Fibroblast of lung (primary cell): ENCODE results near the gene FCMR. TPM values are rescaled to one million over a fixed set of nuclear protein-coding genes. Genes with fewer than 3 reads are reported as not detected.

Source experiments
- DNase-seq, 2 donors: peaks; one replicate each; pipeline versions ENCODE4 v3.0.0 to v3.0.0-alpha.2; 2010; ENCODE audit warnings: low read depth in 2 of 2
- H2AFZ ChIP-seq: 2 replicates; pipeline ENCODE4 v1.5.1; 2012; ENCODE audit warnings: low read length, control low read depth, inconsistent platforms
- H3K27ac ChIP-seq: 2 replicates; pipeline ENCODE4 v1.5.1; 2011; ENCODE audit warnings: low read length, control low read depth; ENCODE audit not compliant: insufficient read depth
- H3K27me3 ChIP-seq: 2 replicates; pipeline ENCODE4 v1.5.1; 2011; ENCODE audit warnings: mild to moderate bottlenecking, low read length; ENCODE audit not compliant: control insufficient read depth, insufficient read depth
- H3K36me3 ChIP-seq: 2 replicates; pipeline ENCODE4 v1.5.1; 2011; ENCODE audit warnings: low read length; ENCODE audit not compliant: control insufficient read depth, insufficient read depth
- H3K4me1 ChIP-seq: 2 replicates; pipeline ENCODE4 v1.5.1; 2011; ENCODE audit warnings: low read length; ENCODE audit not compliant: control insufficient read depth, insufficient read depth; ENCODE audit errors: extremely low read depth
- H3K4me2 ChIP-seq: 2 replicates; pipeline ENCODE4 v1.5.1; 2011; ENCODE audit warnings: low read length, control low read depth; ENCODE audit not compliant: insufficient read depth; ENCODE audit errors: extremely low read depth
- H3K4me3 ChIP-seq, 4 experiments: fragments of 200-600 bp in 1 of 4; sonication (generic) in 1 of 4; replicated peaks in 1 of 4; 2 replicates each; pipeline ENCODE4 v1.5.1; 2011 to 2016; ENCODE audit warnings: low read length in 4 of 4, low read depth in 3 of 4, mild to moderate bottlenecking in 3 of 4, control low read depth in 2 of 4, inconsistent platforms in 1 of 4, mixed read lengths in 1 of 4; ENCODE audit not compliant: insufficient read depth in 1 of 4; ENCODE audit errors: control extremely low read depth in 1 of 4
- H3K79me2 ChIP-seq: 2 replicates; pipeline ENCODE4 v1.5.1; 2012; ENCODE audit warnings: mild to moderate bottlenecking, low read length, inconsistent platforms; ENCODE audit not compliant: control insufficient read depth, insufficient read depth
- H3K9ac ChIP-seq: 2 replicates; pipeline ENCODE4 v1.5.1; 2011; ENCODE audit warnings: mild to moderate bottlenecking, low read length, control low read depth; ENCODE audit not compliant: insufficient read depth
- H3K9me3 ChIP-seq: 2 replicates; pipeline ENCODE4 v1.5.1; 2012; ENCODE audit warnings: low read depth, low read length; ENCODE audit not compliant: control insufficient read depth, insufficient read depth
- H4K20me1 ChIP-seq: 2 replicates; pipeline ENCODE4 v1.5.1; 2011; ENCODE audit warnings: low read length; ENCODE audit not compliant: control insufficient read depth, insufficient read depth; ENCODE audit errors: extremely low read depth
- CTCF ChIP-seq, 2 donors: IDR thresholded peaks in 1 of 2; conservative IDR thresholded peaks in 1 of 2; 1 replicate in 1 of 2; 2 replicates in 1 of 2; pipeline ENCODE4 v1.5.1; 2011 to 2012; ENCODE audit warnings: low read length in 2 of 2, control low read depth in 1 of 2, inconsistent platforms in 1 of 2, low read depth in 1 of 2, mild to moderate bottlenecking in 1 of 2
- EZH2 ChIP-seq: IDR thresholded peaks from 2 replicates; pipeline ENCODE4 v1.5.1; 2012; ENCODE audit warnings: low read length, control low read depth, mild to moderate bottlenecking; ENCODE audit errors: missing control alignments
- polyA plus RNA-seq, 2 donors: library from polyadenylated mRNA; depleted of rRNA in 1 of 2; stranded (reverse) in 1 of 2; unstranded in 1 of 2; fragments of >200 nt; gene quantifications; 2 replicates each; pipeline ENCODE4 v1.2.1, GENCODE V29; 2011 to 2012; ENCODE audit warnings: missing spikeins in 1 of 2
- total RNA-seq: library from RNA; depleted of rRNA; stranded (reverse); fragments of >200 nt; gene quantifications from 2 replicates; pipeline ENCODE4 v1.2.1, GENCODE V29; 2014

FCMR gene
- total and polyA plus RNA-seq, 2 donors (not counting 1 experiment from before 2014, with no cell fraction given): 0.33 to 4.3 TPM

DNA sequence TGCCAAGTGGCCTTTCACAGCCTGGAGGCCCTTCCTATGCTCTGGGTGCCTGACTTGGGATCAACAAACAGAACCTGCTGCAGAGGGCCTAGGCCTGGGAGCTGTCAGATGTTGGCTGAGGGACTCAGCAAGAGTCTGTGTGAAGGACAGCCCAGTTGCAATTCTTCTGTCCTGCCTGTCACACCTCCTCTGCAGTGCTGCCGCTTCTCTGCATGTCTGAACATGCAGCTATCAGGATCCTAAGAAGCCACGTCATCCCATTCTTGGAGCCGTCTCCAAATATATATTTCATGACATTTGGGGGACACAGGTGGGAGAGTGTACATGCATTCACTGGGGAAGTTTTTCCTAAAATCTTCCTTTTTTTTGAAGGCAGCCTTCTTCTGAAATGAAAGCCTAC is 39.9 kb upstream of the FCMR start:
- no peaks in the 10 kb centered on the region for H3K36me3 ChIP-seq
- H3K79me2 ChIP-seq: no peaks in the 10 kb centered on the region
- H2AFZ ChIP-seq: no peak overlapping the region
- no peaks in the 10 kb centered on the region for H4K20me1 ChIP-seq
- TF ChIP-seq CTCF (conservative IDR thresholded peaks at IDR 0.05 in 1 of 2, IDR thresholded peaks at IDR 0.05 in 1 of 2; ENCODE audit: low read depth in 1 of 2, low read length in 2 of 2) (no peak), EZH2 (no peak)
- no peaks in the 10 kb centered on the region for H3K9me3 ChIP-seq
- H3K9ac ChIP-seq: no peak overlapping the region
- H3K4me3 ChIP-seq: no peak overlapping the region
- no peaks in the 10 kb centered on the region for H3K4me1 ChIP-seq
- no peak for DNase-seq
- H3K27me3 ChIP-seq: no peaks in the 10 kb centered on the region
- no peak overlapping the region for H3K27ac ChIP-seq
- no peak overlapping the region for H3K4me2 ChIP-seq

DNA sequence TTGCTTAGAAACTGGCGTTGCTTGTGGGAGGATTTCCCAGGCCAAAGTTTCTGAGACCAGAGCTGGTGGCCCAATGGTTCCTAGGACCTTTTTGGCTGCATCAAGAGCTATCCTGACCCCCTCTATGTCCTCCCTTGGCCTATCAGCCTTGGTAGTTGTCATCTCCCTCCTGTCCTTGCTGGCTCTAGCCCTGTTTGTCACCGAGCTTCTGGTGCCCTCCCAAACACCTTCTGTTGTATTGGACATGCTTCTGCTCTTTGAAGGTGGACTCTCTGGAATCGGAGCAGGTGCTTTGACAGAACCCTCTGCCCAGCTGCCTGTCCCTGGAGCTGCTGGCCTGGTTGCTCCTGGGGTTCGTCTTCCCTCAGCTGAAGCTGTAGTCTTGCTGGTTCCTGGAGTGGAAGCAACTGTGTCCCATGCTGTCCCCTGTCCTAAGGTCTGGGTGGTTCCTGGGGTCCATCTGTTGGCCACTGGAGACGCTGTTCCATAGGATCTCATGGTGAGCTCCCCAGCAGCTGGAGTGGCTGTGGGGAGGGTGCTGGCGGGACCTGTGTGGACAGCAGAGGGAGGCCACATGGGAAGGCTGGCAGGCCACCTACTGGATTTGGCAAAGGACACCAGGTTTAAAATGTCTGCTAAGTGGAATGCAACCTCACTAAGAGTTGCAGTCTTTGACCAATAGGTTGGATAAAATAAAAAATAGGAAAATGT is 39.1 kb upstream of the FCMR start:
- Histone ChIP-seq H3K9me3 (no peaks in the 10 kb centered on the region), H3K36me3 (no peaks in the 10 kb centered on the region), H3K4me2 (no peak overlapping the region), H3K27ac (no peak overlapping the region), H2AFZ (no peak overlapping the region), H3K4me1 (no peaks in the 10 kb centered on the region), H3K27me3 (no peaks in the 10 kb centered on the region), H3K9ac (no peak overlapping the region), H3K4me3 (no peak overlapping the region), H4K20me1 (no peaks in the 10 kb centered on the region), H3K79me2 (no peaks in the 10 kb centered on the region)
- no peak for TF ChIP-seq CTCF (conservative IDR thresholded peaks at IDR 0.05 in 1 of 2, IDR thresholded peaks at IDR 0.05 in 1 of 2; ENCODE audit: low read depth in 1 of 2, low read length in 2 of 2)
- TF ChIP-seq EZH2: no peak
- DNase-seq: no peak

DNA sequence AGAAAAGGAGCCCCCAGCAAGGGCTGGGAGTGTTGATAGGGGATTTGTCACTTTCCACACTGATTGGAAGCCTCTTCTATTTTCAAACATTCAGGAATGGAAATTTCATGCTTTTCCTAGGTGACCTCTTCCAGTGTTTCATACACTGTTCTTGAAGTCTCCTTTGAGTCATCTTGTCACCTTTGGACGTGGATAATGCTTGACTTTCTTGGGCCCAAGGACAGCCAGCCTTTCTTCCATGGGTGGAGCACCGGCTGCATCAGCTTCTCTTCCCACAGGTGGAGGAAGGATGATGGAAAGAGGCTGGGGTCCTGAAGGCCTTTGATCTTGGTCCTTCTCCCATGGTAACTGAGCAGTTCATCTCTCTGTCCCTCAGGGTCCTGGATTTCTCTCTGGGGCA is 36.4 kb upstream of the FCMR start:
- Histone ChIP-seq H2AFZ (no peak overlapping the region), H3K4me3 (no peak overlapping the region), H3K36me3 (no peaks in the 10 kb centered on the region), H3K9me3 (no peaks in the 10 kb centered on the region), H3K4me2 (no peak overlapping the region), H3K79me2 (no peaks in the 10 kb centered on the region), H4K20me1 (no peaks in the 10 kb centered on the region), H3K4me1 (no peaks in the 10 kb centered on the region), H3K9ac (no peak overlapping the region), H3K27ac (no peak overlapping the region), H3K27me3 (peaks cover 2% of the 10 kb centered on the region)
- TF ChIP-seq EZH2 (no peak), CTCF (conservative IDR thresholded peaks at IDR 0.05 in 1 of 2, IDR thresholded peaks at IDR 0.05 in 1 of 2; ENCODE audit: low read depth in 1 of 2, low read length in 2 of 2) (no peak)
- no peak for DNase-seq
